Activated T-helper 1 cell treated with anti-CD3 and anti-CD28 coated beads, Interleukin-2, amount 50 U/mL, for 16 hours (primary cell): ENCODE data around the gene RASD1.

Source experiments
- DNase-seq, 2 donors: peaks; one replicate each; pipeline ENCODE4 v3.0.0-alpha.2; 2020; ENCODE audit warnings: low read depth in 1 of 2, low spot score in 1 of 2

RASD1 gene

DNA sequence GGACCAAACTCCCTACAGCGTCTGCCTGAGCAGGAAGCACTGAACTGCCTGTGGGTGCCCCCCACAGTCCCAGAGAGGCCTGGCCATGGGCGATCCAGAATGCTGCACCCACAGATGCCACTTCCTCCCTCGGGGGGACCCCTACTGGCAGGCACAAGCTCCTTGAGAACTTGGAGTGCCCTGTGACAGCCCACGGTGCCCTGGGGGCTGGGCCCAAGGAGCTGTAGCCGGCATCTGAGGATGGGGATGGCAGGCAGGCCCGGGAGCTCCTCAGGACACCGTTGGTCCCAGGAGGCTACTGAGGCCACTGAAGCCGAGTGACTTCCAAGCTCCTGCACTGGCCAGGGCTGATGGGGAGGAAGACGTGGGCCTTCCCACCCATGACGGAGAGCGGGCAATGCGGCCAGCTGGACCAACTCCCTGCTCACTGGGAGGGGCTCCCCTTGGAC, 15.1 kb upstream of the RASD1 start:
- DNase-seq = no peak

- no peak for DNase-seq
Observed at GRCh38 chr17:17510456-17511292, 14.5 kb upstream of the RASD1 start.

GRCh38 chr17:17509601-17510425, 13.6 kb upstream of the RASD1 start:
- no peak for DNase-seq

DNA sequence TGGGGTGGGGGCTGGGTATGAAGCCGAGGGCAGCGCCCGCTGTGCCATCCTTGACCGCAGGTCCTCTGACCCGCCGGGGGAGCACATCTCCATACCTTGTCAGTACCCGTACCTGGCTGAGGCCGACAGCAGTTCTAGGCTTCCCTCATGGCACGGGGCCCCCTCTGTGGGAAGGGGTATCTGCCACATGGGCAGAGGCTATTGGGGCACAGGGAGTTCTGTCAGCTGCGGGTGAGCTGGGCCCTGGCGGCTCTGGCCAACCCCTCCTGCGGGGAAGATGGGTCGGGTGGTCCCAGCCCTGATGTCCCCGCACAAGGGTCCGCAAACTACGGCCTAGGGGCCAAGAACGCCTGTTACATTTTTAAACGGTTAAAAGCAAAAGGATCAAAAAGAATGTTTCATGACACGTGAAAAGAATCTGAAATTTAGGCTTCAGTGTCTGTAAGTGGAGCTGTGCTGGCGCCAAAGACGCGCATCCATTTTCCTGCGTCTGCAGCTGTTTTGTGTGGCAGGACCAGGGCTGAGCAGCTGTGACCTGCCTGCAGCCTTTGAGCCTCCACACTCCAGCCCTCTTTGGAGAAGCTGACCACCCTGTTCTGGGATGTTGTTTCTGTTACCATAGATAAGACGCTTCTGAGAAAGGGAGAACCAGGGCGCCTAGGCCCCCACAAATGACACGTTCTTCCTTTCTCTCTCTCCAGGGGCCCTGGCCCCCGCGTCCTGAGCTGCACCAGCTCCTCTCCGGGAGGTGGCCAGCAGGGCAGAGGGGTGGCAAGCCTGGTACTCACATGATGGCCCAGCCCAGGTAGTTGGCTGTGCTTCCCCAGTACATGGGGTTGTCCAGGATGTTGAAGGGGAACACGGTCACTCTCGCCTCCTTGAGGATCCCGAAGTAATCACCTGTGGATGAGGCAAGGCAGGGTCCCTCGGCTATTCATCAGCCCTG, 12.7 kb upstream of the RASD1 start:
- no peak for DNase-seq

GRCh38 chr17:17508019-17508535, 11.9 kb upstream of the RASD1 start:
- no peak for DNase-seq

GRCh38 chr17:17507465-17508011, 11.3 kb upstream of the RASD1 start:
- DNase-seq = no peak

DNA sequence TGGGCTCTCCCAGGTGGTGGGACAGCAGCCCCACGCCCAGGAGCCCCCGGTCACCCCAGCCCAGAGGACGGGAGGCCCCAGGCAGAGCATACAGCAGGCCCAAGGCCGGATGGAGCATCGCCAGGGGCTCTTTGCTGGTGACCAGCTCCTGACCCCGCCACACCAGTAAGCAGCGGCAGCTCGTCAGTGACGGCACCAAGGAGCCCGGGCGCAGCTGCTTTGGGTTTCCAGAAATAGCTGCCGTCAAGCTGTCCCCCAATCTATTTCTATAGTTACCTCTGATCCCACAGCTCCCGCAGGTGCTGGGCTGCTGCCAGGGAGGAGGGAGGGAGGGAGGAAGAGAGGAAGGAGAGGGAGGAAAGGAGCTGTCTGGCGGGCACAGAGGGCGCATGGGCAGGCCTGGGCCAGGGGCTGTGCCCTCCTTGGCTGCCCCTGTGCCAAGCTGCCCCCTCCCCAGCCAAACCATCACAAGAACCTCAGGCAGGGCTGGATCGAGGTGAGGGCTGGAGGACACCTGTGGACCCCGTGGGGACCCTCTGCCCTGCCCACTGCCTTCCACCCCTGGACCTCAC, 10.8 kb upstream of the RASD1 start:
- DNase-seq = no peak

- DNase-seq = no peak
Observed at GRCh38 chr17:17506181-17506741, 10.1 kb upstream of the RASD1 start.

GRCh38 chr17:17505610-17506171, 9.5 kb upstream of the RASD1 start:
- no peak for DNase-seq

- DNase-seq = no peak
Observed at GRCh38 chr17:17505151-17505550, 9.0 kb upstream of the RASD1 start.

DNA sequence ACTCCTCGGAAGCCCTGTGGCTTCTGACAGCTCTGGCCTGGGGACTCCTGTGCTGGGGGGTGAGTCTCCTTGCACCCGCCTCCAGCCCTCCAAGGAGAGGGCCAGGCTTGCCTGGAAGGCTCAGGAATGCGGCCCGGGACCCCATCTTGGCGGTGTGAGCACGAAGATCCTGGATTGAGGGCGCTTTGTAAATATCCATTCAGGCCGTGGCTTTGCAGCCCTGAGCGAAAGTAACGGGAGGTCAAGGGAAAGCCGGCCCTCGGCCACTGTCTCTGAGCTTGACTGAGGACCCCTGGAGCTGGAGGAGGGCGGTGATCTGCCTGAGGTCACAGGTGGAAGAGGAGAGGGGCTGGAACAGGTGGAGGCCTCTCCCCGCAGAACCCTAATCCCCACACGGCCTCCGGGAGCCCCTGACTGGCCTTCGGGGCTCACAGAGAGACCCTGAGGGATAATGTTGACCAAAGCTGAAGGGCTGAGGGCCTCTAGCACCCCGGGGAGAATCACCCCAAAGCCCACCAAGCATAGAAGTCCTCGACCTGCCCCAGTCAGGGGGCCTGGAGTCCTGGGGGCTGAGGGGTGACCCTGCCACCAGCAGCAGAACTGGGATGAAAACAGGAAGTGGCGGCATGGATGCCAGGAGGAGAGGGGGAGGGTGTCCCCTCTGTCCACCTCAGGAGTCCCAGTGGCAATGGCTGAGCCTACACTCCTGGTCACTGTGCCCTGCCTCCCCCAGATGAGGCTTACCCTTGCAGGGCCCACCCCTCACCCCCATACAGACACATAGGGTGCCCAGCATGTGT, 8.3 kb upstream of the RASD1 start:
- no peak for DNase-seq

DNA sequence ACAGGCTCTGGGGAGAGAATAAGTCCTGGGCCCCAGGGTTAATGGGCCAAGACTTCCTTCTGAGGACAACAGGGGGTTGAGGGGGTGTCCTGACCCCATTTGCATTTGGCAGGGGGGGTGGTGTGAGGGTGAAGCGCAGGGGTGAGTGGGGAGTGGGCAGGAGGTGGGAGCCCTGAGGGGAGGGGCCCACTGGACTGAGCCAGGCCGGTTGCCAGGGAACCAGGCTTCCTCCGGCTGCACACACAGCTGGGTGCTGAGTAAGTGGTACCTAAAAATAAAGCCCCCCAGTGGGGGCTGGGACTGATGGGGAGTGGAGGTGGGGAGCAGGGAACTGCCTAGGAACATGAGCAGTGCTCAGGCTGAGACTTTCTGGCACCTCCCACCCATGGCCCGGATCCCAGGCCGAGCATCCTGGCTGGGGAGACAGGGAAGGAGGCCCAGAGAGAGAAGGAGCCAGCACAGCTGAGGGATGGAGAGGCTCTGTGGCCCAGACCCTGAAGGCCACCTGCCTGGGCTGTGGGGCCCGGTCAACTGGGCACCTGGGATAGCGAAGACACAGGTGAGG, 7.5 kb upstream of the RASD1 start:
- DNase-seq = no peak

DNA sequence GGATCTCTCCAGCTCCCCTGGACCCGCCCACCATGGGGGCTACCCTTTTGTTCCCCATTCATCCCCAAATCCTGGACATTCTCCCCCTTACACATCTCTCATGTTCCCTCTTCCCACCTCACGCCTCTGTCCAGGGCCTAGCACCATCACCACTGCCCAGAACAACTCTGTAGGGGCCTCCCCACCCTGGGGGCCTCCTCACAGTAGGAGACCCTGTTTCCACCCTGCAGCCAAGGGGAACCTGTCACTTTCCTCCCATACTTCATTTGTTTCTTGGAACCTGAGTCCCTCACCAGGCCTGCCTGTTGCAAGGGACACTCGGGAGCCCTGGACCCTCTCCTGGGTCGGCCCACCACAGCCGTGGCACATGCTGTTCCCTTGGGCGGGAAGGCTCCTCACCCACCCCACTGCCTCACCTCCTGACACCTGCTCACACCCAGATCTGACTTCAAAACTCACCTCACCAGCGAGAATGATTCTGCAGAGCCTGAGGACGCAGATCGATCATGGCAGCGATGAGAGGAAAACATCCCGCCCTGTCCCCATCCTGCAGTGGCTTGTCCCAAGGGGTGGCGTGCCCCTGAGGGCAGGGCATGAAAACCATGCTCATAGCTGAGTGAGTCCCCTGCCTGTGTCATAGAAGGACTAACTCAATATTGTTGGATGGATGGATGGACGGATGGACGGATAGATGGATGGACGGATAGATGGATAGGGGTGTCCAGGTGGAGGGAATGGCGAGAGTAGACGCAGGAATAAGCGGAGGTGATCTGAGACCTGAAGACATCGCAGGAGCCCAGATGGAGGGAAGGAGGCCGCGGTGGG, 6.8 kb upstream of the RASD1 start:
- no peak for DNase-seq

DNA sequence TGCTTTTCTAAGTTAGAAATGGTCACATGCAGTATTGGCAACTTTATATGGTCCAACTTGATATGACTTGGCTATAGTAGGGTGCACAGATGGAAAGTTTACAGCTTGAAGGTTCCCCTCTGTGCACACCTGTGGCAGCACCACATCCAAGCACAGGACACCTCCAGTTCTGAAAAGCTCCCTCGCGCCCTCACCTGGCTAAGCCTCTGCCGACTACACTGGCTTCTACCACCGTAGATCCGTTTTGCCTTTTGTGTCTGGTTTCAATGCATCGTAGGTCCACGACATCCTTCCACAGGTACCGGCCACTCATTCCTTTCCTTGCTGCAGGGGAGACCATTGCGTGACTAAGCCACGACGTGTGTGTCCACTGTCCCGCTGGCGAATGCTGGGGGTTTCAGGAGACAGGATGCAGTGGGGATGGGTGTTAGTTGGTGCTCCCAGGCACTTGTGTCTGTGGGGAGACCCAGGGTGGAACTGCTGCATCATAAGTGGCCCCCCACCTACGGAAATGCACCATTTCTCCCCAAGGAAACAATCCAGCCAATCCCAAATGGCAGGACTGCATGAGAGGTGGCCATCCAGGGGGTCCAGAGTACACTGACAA, 4.9 kb upstream of the RASD1 start:
- no peak for DNase-seq

GRCh38 chr17:17499402-17500145, 3.4 kb upstream of the RASD1 start:
- no peak for DNase-seq

DNA sequence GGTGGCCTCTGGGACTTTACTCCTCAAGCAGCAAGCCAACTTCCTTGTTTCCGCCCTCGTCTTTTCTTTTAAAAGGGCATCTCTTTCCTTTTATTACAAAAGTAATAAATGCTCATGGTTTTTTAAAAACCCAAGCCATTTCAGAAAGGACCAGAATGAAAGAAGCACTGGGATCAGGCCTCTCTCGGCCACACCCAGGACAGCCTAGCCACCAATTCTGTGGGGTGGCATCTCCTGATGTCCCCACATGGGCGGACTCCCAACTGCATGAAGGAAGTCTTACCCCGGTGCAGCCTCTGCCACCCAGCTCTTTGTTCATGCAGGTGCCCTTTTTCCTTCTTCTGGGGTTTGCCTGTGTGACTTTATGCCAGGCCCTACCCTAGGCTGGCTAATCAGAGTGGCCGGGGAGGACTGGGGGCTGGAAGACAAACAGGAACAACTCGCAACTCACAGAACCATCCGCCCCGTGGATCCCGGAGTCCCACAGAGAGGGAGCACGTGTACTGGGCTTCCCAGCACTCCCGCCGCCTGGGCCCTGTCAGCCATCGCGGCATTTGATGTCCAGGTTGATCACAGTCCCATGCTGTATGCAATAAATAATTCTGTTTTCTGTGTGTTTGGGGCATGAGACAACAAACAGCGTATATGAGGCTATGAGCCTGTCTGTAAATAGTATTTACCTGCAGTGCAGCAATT, 2.6 kb upstream of the RASD1 start:
- DNase-seq = no peak
